ENCODE data around the gene MEGF6.

The MEGF6 gene

GRCh38 chr1:3651930-3652547 lies 40.7 kb upstream of the MEGF6 start, which contains the start of gene TP73:
Gene TP73 (plus strand): TSS chr1:3652516. CDS start chr1:3682366, 29,850 bp downstream.
- no peak for DNase-seq (ENCODE audit: extremely low read depth, low read depth)
- no peak within 1 kb of the TSS for H3K4me3 ChIP-seq (replicated peaks; ENCODE audit: low read depth, low read length)
- TF ChIP-seq CTCF (IDR thresholded peaks at IDR 0.05; ENCODE audit: low read depth, low read length, missing control alignments), result no peak

GRCh38 chr1:3651026-3651929 lies 40.0 kb upstream of the MEGF6 start:
- no peak for DNase-seq (ENCODE audit: extremely low read depth, low read depth)
- no peak for TF ChIP-seq CTCF (IDR thresholded peaks at IDR 0.05; ENCODE audit: low read depth, low read length, missing control alignments)
- no peak overlapping the region for H3K4me3 ChIP-seq (replicated peaks; ENCODE audit: low read depth, low read length)

- peak overlapping the region; percentile 87; the same call in 1 of the 2 replicates for H3K4me3 ChIP-seq (replicated peaks; ENCODE audit: low read depth, low read length)
- TF ChIP-seq CTCF (IDR thresholded peaks at IDR 0.05; ENCODE audit: low read depth, low read length, missing control alignments), result no peak
- no peak for DNase-seq (ENCODE audit: extremely low read depth, low read depth)
These were observed 39.1 kb upstream of the MEGF6 start for GRCh38 chr1:3650248-3651025.

- DNase-seq (ENCODE audit: extremely low read depth, low read depth), result peak; percentile 57
- H3K4me3 ChIP-seq (replicated peaks; ENCODE audit: low read depth, low read length), result peak within 1 kb of the TSS; percentile 87
- TF ChIP-seq CTCF (IDR thresholded peaks at IDR 0.05; ENCODE audit: low read depth, low read length, missing control alignments), result peak; percentile 22
These were observed 38.3 kb upstream of the MEGF6 start, which contains the start of gene WRAP73 for GRCh38 chr1:3649342-3650247. Gene WRAP73 (minus strand): TSS chr1:3650103. CDS start chr1:3649999, 104 bp downstream.

- H3K4me3 ChIP-seq (replicated peaks; ENCODE audit: low read depth, low read length), result no peak overlapping the region
- no peak for TF ChIP-seq CTCF (IDR thresholded peaks at IDR 0.05; ENCODE audit: low read depth, low read length, missing control alignments)
- DNase-seq (ENCODE audit: extremely low read depth, low read depth), result no peak
These were observed 35.3 kb upstream of the MEGF6 start for GRCh38 chr1:3646596-3646995.

All from HFF-Myc (cell line).